Vagina (tissue), 2 donors: ENCODE results near the gene RYR2. TPM values are rescaled to one million over a fixed set of nuclear protein-coding genes. Genes with fewer than 3 reads are reported as not detected.

Experiments used
- DNase-seq, 2 donors: peaks; one replicate each; pipeline ENCODE4 v3.0.0-alpha.2; 2017; ENCODE audit errors: extremely low spot score in 2 of 2
- H3K27ac ChIP-seq: fragments of 200-600 bp; sonication (generic); one replicate; pipeline ENCODE4 v1.5.1; 2019
- H3K27me3 ChIP-seq: fragments of 200-600 bp; sonication (generic); one replicate; pipeline ENCODE4 v1.5.1; 2019
- H3K36me3 ChIP-seq, 2 donors: fragments of 200-600 bp; sonication (generic); one replicate each; pipeline ENCODE4 v1.5.1; 2017 to 2019
- H3K4me1 ChIP-seq: fragments of 200-600 bp; sonication (generic); one replicate; pipeline ENCODE4 v1.5.1; 2019
- H3K4me3 ChIP-seq, 2 donors: fragments of 200-600 bp; sonication (generic); 1 replicate in 1 of 2; 2 replicates in 1 of 2; pipeline ENCODE4 v1.5.1; 2016 to 2019
- H3K9me3 ChIP-seq: fragments of 200-600 bp; sonication (generic); one replicate; pipeline ENCODE4 v1.5.1; 2019
- POLR2A ChIP-seq, 2 donors: fragments of 450-650 bp; IDR thresholded peaks; one replicate each; pipeline ENCODE4 v1.6.1; 2017; ENCODE audit warnings: antibody characterized with exemption in 2 of 2, mild to moderate bottlenecking in 2 of 2, moderate library complexity in 2 of 2
- POLR2AphosphoS5 ChIP-seq, 2 donors: sonication (generic); formaldehyde crosslinking; IDR thresholded peaks; one replicate each; pipeline ENCODE4 v1.9.0; 2017; ENCODE audit warnings: antibody characterized with exemption in 2 of 2, mild to moderate bottlenecking in 2 of 2, low read depth in 1 of 2; ENCODE audit not compliant: insufficient read depth in 1 of 2
- intact Hi-C: fragments of 100-400 bp; cut with DNase I; formaldehyde crosslinking; loops from one replicate; pipeline ENCODE4 v1.15.1; 2023
- total RNA-seq: library from RNA; depleted of rRNA; stranded (reverse); fragments of >200 nt; gene quantifications from one replicate; pipeline ENCODE4 v1.2.3, GENCODE V29; 2016
- TF ChIP-seq, protein P1 (sequence below), 3 experiments: fragments of 450-650 bp in 2 of 3; fragments of 200-600 bp in 1 of 3; sonication (generic) in 1 of 3; IDR thresholded peaks; one replicate each; pipeline ENCODE4 v1.5.1; 2017 to 2019; ENCODE audit warnings: antibody characterized with exemption in 3 of 3, mild to moderate bottlenecking in 2 of 3, moderate library complexity in 2 of 3

Gene RYR2
- total RNA-seq, 1 donor from 2014 or later = 1.5 TPM

DNA sequence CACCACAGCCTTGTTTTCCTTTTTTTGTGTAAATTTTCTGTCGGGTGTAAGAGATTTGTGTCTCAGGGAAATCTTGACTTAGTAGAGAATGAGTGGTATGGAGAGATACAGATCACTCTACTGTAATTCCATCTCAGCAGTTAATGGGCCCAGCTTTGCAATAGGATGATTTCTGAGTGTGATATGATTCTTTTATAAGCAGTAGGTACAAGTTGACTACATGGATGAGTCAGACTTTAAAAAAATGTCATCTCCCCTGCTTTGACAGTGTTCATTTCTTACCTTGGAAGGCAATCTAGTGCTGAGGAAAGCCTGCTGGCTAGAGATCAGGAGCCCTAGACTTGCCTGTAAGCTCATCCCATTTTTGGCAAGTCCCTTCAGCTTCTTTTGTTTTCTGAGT lies 261.9 kb downstream of the RYR2 start:
- no peak for TF ChIP-seq POLR2AphosphoS5 (IDR thresholded peaks at IDR 0.05; ENCODE audit: insufficient read depth in 1 of 2, low read depth in 1 of 2)
- H3K36me3 ChIP-seq = no peaks in the 10 kb centered on the region
- H3K4me3 ChIP-seq = no peak overlapping the region
- no peak for DNase-seq
- H3K4me1 ChIP-seq = no peaks in the 10 kb centered on the region
- H3K27ac ChIP-seq = no peak overlapping the region
- intact Hi-C loops = no loop called here
- no peaks in the 10 kb centered on the region for H3K27me3 ChIP-seq
- H3K9me3 ChIP-seq = no peaks in the 10 kb centered on the region

DNA sequence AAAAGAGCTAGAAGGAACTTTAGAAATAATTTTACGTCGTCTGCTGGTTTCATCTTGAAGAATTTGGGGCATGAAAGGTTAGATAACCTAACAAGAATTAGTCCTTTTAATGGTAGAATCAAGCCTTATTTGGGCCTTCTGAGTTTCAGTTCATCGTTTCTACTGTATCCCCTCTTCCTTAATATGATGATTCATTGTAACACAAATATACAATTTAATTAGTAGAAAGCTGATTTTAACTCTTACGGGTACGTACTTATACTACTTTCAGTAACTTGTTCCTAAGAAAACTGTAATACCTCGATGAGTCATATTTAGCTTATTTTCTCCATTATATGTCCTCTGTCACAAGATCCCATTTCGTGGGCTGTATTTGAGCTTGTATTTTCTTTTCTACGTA lies 264.7 kb downstream of the RYR2 start:
- no peaks in the 10 kb centered on the region for H3K9me3 ChIP-seq
- H3K36me3 ChIP-seq = no peaks in the 10 kb centered on the region
- intact Hi-C loops = loop anchor here (2.0 kb wide), 1 partner anchor 56 kb away; no protein-coding TSS in a partner anchor
- TF ChIP-seq POLR2AphosphoS5 (IDR thresholded peaks at IDR 0.05; ENCODE audit: insufficient read depth in 1 of 2, low read depth in 1 of 2) = no peak
- H3K4me1 ChIP-seq = no peaks in the 10 kb centered on the region
- H3K27ac ChIP-seq = no peak overlapping the region
- no peak overlapping the region for H3K4me3 ChIP-seq
- no peaks in the 10 kb centered on the region for H3K27me3 ChIP-seq
- no peak for DNase-seq

DNA sequence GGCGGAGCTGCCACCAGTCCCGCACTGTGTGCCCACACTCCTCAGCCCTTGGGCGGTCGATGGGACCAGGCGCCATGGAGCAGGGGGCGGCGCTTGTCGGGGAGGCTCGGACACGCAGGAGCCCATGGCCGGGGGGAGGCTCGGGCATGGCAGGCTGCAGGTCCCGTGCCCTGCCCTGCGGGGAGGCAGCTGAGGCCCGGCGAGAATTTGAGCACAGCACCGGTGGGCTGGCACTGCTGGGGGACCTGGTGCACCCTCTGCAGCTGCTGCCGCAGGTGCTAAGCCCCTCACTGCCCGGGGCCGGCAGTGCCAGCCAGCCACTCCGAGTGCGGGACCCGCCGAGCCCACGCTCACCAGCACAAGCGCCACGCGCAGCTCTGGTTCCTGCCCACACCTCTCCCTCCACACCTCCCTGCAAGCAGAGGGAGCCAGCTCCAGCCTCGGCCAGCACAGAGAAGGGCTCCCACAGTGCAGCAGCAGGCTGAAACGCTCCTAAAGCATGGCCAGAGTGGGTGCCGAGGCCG lies 267.7 kb downstream of the RYR2 start:
- H3K9me3 ChIP-seq = no peaks in the 10 kb centered on the region
- H3K27ac ChIP-seq = no peak overlapping the region
- intact Hi-C loops = no loop called here
- no peaks in the 10 kb centered on the region for H3K4me1 ChIP-seq
- no peaks in the 10 kb centered on the region for H3K36me3 ChIP-seq
- TF ChIP-seq, protein P1, sequence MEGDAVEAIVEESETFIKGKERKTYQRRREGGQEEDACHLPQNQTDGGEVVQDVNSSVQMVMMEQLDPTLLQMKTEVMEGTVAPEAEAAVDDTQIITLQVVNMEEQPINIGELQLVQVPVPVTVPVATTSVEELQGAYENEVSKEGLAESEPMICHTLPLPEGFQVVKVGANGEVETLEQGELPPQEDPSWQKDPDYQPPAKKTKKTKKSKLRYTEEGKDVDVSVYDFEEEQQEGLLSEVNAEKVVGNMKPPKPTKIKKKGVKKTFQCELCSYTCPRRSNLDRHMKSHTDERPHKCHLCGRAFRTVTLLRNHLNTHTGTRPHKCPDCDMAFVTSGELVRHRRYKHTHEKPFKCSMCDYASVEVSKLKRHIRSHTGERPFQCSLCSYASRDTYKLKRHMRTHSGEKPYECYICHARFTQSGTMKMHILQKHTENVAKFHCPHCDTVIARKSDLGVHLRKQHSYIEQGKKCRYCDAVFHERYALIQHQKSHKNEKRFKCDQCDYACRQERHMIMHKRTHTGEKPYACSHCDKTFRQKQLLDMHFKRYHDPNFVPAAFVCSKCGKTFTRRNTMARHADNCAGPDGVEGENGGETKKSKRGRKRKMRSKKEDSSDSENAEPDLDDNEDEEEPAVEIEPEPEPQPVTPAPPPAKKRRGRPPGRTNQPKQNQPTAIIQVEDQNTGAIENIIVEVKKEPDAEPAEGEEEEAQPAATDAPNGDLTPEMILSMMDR (IDR thresholded peaks at IDR 0.05) = no peak
- TF ChIP-seq POLR2A (IDR thresholded peaks at IDR 0.05) = no peak
- TF ChIP-seq POLR2AphosphoS5 (IDR thresholded peaks at IDR 0.05; ENCODE audit: insufficient read depth in 1 of 2, low read depth in 1 of 2) = no peak
- no peaks in the 10 kb centered on the region for H3K27me3 ChIP-seq
- no peak for DNase-seq
- no peak overlapping the region for H3K4me3 ChIP-seq

DNA sequence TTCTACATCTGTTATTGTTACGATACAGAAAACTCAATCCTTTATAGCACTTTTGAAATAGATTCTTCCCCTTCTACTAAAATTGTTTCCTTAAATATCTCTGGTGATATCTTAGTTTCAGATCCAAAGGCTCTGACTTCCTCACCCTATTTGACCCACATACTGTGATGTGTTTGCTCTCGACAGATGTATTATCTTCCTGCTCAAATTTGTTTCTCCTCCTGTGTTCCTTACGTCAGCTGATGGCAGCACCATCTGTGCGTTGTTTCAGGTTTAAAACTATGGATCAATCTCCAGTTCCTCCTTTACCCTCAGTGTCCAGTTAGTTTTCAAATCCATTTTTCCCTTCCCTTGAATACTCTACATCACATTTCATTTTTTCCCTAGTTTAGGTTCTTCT lies 274.4 kb downstream of the RYR2 start:
- intact Hi-C loops = no loop called here
- H3K27ac ChIP-seq = no peak overlapping the region
- DNase-seq = no peak
- TF ChIP-seq, protein P1 (IDR thresholded peaks at IDR 0.05) = no peak
- TF ChIP-seq POLR2A (IDR thresholded peaks at IDR 0.05) (no peak), POLR2AphosphoS5 (IDR thresholded peaks at IDR 0.05; ENCODE audit: insufficient read depth in 1 of 2, low read depth in 1 of 2) (no peak)
- H3K9me3 ChIP-seq = no peaks in the 10 kb centered on the region
- H3K4me1 ChIP-seq = no peaks in the 10 kb centered on the region
- no peaks in the 10 kb centered on the region for H3K27me3 ChIP-seq
- H3K36me3 ChIP-seq = no peaks in the 10 kb centered on the region
- no peak overlapping the region for H3K4me3 ChIP-seq

DNA sequence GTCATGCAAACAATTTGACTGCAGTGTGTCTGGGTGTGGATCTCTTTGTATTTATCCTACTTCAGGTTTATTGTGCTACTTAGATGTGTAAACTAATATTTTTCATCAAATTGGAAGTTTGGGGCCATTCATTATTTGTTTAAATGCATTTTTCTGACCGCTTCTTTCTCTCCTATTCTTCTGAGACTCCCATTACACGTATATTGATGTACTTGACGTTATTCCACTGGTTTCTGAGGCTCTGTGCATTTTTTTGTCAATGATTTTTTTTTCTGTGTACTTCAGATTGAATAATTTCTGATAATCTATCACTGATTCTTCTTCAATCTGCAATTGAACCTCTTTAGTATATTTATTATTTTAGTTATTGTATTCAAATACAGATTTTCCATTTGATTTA lies 276.8 kb downstream of the RYR2 start:
- Histone ChIP-seq H3K9me3 (no peaks in the 10 kb centered on the region), H3K4me1 (no peaks in the 10 kb centered on the region), H3K4me3 (no peak overlapping the region), H3K27me3 (no peaks in the 10 kb centered on the region), H3K36me3 (no peaks in the 10 kb centered on the region), H3K27ac (no peak overlapping the region)
- no peak for TF ChIP-seq POLR2AphosphoS5 (IDR thresholded peaks at IDR 0.05; ENCODE audit: insufficient read depth in 1 of 2, low read depth in 1 of 2)
- no peak for TF ChIP-seq POLR2A (IDR thresholded peaks at IDR 0.05)
- TF ChIP-seq, protein P1 (IDR thresholded peaks at IDR 0.05) = no peak
- no peak for DNase-seq
- intact Hi-C loops = no loop called here

DNA sequence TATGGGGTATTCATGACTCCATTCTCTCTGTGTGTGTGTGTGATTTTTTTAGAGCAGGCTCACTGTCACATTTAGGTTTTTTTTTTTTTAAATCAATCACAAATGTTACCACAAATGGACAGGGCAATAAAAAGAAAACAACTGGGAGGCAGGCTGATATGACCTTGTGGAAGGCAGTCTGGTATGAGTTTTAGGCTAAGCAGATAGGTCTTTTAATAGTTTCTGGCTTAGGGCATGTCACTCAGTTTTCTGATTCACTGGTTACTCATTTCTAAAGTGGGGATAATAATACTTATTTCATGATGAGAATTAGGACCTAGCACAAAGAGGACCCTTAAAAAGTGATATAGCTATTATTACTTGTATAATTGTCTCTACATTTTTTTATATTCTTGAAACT lies 278.9 kb downstream of the RYR2 start:
- H3K4me3 ChIP-seq = no peak overlapping the region
- no peaks in the 10 kb centered on the region for H3K9me3 ChIP-seq
- no peaks in the 10 kb centered on the region for H3K4me1 ChIP-seq
- no peak overlapping the region for H3K27ac ChIP-seq
- no peaks in the 10 kb centered on the region for H3K36me3 ChIP-seq
- intact Hi-C loops = no loop called here
- no peaks in the 10 kb centered on the region for H3K27me3 ChIP-seq
- TF ChIP-seq, protein P1 (IDR thresholded peaks at IDR 0.05) = no peak
- TF ChIP-seq POLR2A (IDR thresholded peaks at IDR 0.05) (no peak), POLR2AphosphoS5 (IDR thresholded peaks at IDR 0.05; ENCODE audit: insufficient read depth in 1 of 2, low read depth in 1 of 2) (no peak)
- no peak for DNase-seq
